OCI-LY1 (cell line): ENCODE data around the gene GALNT9.

ENCODE experiments used
- EZH2 ChIP-seq: fragments of 200-600 bp; sonication (generic), shearing (Covaris generic); IDR thresholded peaks from 2 replicates; pipeline ENCODE4 v1.8.0; 2017; ENCODE audit warnings: borderline replicate concordance, mixed run types, mild to moderate bottlenecking, antibody characterized with exemption, low read length, moderate library complexity, mixed read lengths
- TF ChIP-seq, protein P1 (sequence below): fragments of 200-600 bp; sonication (generic), shearing (Covaris generic); IDR thresholded peaks from 2 replicates; pipeline ENCODE4 v1.5.1; 2017; ENCODE audit warnings: mild to moderate bottlenecking, antibody characterized with exemption, low read length, moderate library complexity, mixed read lengths

DNA sequence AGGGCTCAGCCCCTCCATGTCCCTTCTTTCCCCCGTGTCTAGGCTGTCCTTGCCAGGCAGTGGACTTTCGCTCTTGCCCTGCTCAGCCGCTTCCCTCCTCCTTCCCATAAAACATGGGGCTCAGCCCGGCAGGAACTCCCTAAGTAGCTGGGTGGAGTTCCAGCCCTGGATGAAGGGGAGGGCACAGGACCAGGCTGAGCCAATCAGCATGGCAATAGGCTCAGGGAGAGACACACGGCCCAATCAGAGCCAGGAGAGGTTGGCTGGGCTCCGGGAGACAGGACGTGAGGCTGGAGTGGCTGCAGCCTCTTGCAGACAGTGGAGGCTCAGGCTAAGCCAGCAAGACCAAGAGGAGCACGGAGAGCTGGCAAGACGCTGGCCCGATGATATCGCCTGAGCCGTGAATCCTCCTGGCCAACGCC lies 54.3 kb downstream of the GALNT9 start:
- TF ChIP-seq, protein P1, sequence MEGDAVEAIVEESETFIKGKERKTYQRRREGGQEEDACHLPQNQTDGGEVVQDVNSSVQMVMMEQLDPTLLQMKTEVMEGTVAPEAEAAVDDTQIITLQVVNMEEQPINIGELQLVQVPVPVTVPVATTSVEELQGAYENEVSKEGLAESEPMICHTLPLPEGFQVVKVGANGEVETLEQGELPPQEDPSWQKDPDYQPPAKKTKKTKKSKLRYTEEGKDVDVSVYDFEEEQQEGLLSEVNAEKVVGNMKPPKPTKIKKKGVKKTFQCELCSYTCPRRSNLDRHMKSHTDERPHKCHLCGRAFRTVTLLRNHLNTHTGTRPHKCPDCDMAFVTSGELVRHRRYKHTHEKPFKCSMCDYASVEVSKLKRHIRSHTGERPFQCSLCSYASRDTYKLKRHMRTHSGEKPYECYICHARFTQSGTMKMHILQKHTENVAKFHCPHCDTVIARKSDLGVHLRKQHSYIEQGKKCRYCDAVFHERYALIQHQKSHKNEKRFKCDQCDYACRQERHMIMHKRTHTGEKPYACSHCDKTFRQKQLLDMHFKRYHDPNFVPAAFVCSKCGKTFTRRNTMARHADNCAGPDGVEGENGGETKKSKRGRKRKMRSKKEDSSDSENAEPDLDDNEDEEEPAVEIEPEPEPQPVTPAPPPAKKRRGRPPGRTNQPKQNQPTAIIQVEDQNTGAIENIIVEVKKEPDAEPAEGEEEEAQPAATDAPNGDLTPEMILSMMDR, result no peak
- TF ChIP-seq EZH2, result no peak
